Measurements from ENCODE around the gene CLBA1. TPM values are rescaled to one million over a fixed set of nuclear protein-coding genes. Genes with fewer than 3 reads are reported as not detected.

The CLBA1 gene
- total RNA-seq, 6 experiments from 2014 or later, result 1.5 to 3.3 (median 2.5) TPM

DNA sequence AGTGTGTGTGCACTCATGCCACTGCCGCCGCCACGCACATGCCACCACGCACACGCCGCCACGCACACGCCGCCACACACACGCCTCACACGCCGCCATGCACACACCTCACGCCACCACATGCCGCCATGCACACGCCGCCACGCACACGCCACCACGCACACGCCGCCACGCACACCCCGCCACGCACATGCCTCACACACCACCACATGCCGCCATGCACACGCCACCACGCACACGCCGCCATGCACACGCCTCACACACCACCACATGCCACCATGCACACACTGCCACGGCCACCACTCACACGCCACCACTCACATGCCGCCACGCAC is 6.3 kb downstream of the CLBA1 start:
- intact Hi-C loops (cut with DNase I), result no loop called here
- WGBS (ENCODE audit: insufficient coverage, low coverage, low lambda C conversion rate, missing lambda C conversion rate), result 82% methylated on average over 34 of the region's 34 CpGs
- no peaks in the 10 kb centered on the region for H3K36me3 ChIP-seq

DNA sequence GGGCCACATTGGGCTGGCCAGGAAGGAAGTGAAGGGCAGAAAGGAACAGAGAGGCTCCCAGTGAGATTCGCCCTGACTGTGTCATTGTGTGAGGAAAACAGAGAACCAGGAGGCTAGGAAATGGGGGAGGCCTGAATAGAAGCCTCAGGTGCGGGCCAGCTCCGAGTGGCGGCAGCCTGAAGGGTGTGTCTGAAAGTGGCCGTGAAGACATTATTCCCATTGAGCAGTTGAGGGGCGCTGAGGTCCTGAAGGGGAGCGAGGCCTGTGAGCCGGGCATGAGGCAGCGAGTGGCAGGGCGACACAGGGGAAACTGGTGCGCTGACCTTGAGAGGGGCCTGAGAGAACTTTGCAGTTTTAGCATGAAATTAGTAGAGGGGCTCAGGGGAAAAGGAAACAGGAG is 6.9 kb downstream of the CLBA1 start:
- H3K27me3 ChIP-seq, result no peaks in the 10 kb centered on the region
- intact Hi-C loops (cut with DNase I), result no loop called here
- H3K27ac ChIP-seq, result no peak overlapping the region
- DNase-seq (no peak), ATAC-seq (no peak)
- H3K9me3 ChIP-seq, result no peaks in the 10 kb centered on the region
- 96% methylated on average over 8 of the region's 11 CpGs for WGBS (ENCODE audit: insufficient coverage, low coverage, low lambda C conversion rate, missing lambda C conversion rate)
- TF ChIP-seq POLR2A (IDR thresholded peaks at IDR 0.05), result no peak
- TF ChIP-seq, protein P1, sequence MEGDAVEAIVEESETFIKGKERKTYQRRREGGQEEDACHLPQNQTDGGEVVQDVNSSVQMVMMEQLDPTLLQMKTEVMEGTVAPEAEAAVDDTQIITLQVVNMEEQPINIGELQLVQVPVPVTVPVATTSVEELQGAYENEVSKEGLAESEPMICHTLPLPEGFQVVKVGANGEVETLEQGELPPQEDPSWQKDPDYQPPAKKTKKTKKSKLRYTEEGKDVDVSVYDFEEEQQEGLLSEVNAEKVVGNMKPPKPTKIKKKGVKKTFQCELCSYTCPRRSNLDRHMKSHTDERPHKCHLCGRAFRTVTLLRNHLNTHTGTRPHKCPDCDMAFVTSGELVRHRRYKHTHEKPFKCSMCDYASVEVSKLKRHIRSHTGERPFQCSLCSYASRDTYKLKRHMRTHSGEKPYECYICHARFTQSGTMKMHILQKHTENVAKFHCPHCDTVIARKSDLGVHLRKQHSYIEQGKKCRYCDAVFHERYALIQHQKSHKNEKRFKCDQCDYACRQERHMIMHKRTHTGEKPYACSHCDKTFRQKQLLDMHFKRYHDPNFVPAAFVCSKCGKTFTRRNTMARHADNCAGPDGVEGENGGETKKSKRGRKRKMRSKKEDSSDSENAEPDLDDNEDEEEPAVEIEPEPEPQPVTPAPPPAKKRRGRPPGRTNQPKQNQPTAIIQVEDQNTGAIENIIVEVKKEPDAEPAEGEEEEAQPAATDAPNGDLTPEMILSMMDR (IDR thresholded peaks at IDR 0.05), result no peak
- no peak overlapping the region for H3K4me3 ChIP-seq
- no peaks in the 10 kb centered on the region for H3K4me1 ChIP-seq
- no peaks in the 10 kb centered on the region for H3K36me3 ChIP-seq

More for the DNA sequence above, 6.3 kb downstream of the CLBA1 start:
- H3K4me3 ChIP-seq, result no peak overlapping the region
- no peak overlapping the region for H3K27ac ChIP-seq
- H3K9me3 ChIP-seq, result no peaks in the 10 kb centered on the region
- ATAC-seq (no peak), DNase-seq (no peak)
- H3K4me1 ChIP-seq, result no peaks in the 10 kb centered on the region
- no peaks in the 10 kb centered on the region for H3K27me3 ChIP-seq
- no peak for TF ChIP-seq POLR2A (IDR thresholded peaks at IDR 0.05)
- TF ChIP-seq, protein P1 (IDR thresholded peaks at IDR 0.05), result no peak

DNA sequence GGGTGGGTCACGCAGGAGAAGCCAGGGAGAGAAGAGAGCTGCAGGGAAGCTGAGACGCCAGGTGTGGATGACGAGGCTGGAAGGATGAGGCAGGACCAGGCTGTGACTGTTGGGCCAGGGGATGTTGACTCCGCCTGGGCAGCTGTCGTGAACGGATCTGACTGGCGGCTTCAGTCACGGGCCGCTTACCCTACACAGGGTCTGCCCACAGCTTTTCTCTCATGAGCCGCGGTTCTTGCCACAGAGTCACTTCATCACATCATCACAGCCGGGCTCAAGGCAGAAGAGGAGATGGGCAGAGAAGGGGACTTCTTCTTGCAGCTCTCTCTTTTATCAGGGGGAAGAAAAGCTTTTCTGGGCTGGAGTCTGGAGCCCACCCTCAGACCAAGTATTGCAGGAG is 7.7 kb downstream of the CLBA1 start:
- H3K9me3 ChIP-seq, result no peaks in the 10 kb centered on the region
- ATAC-seq (no peak), DNase-seq (no peak)
- intact Hi-C loops (cut with DNase I), result no loop called here
- H3K4me1 ChIP-seq, result no peaks in the 10 kb centered on the region
- 100% methylated on average over 1 of the region's 12 CpGs for WGBS (ENCODE audit: insufficient coverage, low coverage, low lambda C conversion rate, missing lambda C conversion rate)
- TF ChIP-seq, protein P1 (IDR thresholded peaks at IDR 0.05), result no peak
- no peak for TF ChIP-seq POLR2A (IDR thresholded peaks at IDR 0.05)
- H3K27me3 ChIP-seq, result no peaks in the 10 kb centered on the region
- H3K27ac ChIP-seq, result no peak overlapping the region
- no peak overlapping the region for H3K4me3 ChIP-seq
- no peaks in the 10 kb centered on the region for H3K36me3 ChIP-seq

DNA sequence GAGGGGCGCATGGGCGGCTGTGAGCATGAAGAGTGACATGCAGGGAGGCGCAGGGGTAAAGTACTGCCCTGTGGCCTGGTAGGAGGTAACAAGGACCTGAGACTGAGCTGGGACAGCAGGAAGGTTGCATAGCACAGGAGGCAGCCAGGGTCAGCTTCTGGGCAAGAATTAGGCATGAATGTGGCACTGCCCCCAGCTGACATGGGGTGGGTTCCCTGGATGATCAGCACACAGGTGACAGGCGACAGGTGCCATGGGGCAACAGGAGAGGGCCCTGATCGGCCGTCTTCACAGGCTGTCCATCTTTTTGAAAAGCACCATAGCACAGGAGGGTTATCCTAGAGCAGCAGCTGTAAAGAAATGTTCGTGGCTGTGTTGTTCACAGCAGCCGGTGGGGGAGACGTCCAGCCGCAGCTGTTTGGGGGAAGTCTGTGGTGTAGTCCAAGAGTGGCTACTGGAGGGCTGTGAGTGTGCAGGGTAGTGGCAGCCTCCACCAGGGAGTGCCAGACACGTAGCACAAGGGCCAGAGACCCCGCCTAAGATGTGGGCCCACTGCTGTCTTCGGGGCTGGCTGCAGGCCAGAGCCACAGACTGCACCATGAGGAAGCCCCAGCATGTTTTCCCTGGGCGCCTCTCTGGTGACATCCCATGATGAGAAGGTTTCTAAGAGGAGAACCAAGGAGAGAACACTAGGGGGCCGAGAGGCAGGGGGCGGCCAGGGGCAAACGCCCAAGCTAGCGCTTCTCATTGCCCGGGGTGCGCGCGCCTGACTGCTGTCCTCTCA is 8.4 kb downstream of the CLBA1 start:
- TF ChIP-seq, protein P1 (IDR thresholded peaks at IDR 0.05), result no peak
- TF ChIP-seq POLR2A (IDR thresholded peaks at IDR 0.05), result no peak
- intact Hi-C loops (cut with DNase I), result no loop called here
- no CpG with 5 or more reads among the region's 22 CpGs for WGBS (ENCODE audit: insufficient coverage, low coverage, low lambda C conversion rate, missing lambda C conversion rate)

More for the DNA sequence above, 8.4 kb downstream of the CLBA1 start:
- Histone ChIP-seq H3K27me3 (no peaks in the 10 kb centered on the region), H3K9me3 (no peaks in the 10 kb centered on the region), H3K36me3 (no peaks in the 10 kb centered on the region), H3K27ac (no peak overlapping the region), H3K4me3 (no peak overlapping the region), H3K4me1 (no peaks in the 10 kb centered on the region)
- DNase-seq (no peak), ATAC-seq (no peak)
